OCI-LY1 (cell line): Measurements from ENCODE around the gene GPBAR1.
A peak's percentile ranks its signal among the peaks of the same experiment; 100 is the strongest.

Experiments
- H2AFZ ChIP-seq: fragments of 200-600 bp; sonication (generic), shearing (Covaris generic); 2 replicates; pipeline ENCODE4 v1.6.0; 2014; ENCODE audit warnings: antibody characterized with exemption, mild to moderate bottlenecking, low read length
- H3F3A ChIP-seq: fragments of 200-600 bp; sonication (generic), shearing (Covaris generic); 2 replicates; pipeline ENCODE4 v1.6.0; 2014; ENCODE audit warnings: mild to moderate bottlenecking, antibody characterized with exemption, low read length, moderate library complexity; ENCODE audit not compliant: insufficient read depth
- H3K27ac ChIP-seq: fragments of 200-600 bp; sonication (generic); 2 replicates; pipeline ENCODE4 v1.5.1; 2014; ENCODE audit warnings: low read length, mixed run types, mild to moderate bottlenecking, low read depth; ENCODE audit not compliant: poor library complexity, severe bottlenecking
- H3K27me3 ChIP-seq: fragments of 200-600 bp; sonication (generic); 2 replicates; pipeline ENCODE4 v1.6.0; 2014; ENCODE audit warnings: antibody characterized with exemption, mild to moderate bottlenecking, low read length, moderate library complexity; ENCODE audit not compliant: insufficient read depth
- H3K36me3 ChIP-seq: fragments of 200-600 bp; sonication (generic); 2 replicates; pipeline ENCODE4 v1.6.1; 2014; ENCODE audit warnings: mild to moderate bottlenecking, antibody characterized with exemption, low read length, moderate library complexity, mixed read lengths; ENCODE audit not compliant: insufficient read depth
- H3K4me1 ChIP-seq: fragments of 200-600 bp; sonication (generic); 2 replicates; pipeline ENCODE4 v1.5.1; 2014; ENCODE audit warnings: mild to moderate bottlenecking, low read length, moderate library complexity; ENCODE audit not compliant: insufficient read depth, severe bottlenecking
- H3K4me2 ChIP-seq: fragments of 200-600 bp; sonication (generic), shearing (Covaris generic); 2 replicates; pipeline ENCODE4 v1.6.1; 2014; ENCODE audit warnings: low read length
- H3K4me3 ChIP-seq: fragments of 200-600 bp; sonication (generic); 2 replicates; pipeline ENCODE4 v1.5.1; 2014; ENCODE audit warnings: low read length, low read depth, mild to moderate bottlenecking, mixed read lengths; ENCODE audit not compliant: poor library complexity, severe bottlenecking
- H3K79me2 ChIP-seq: fragments of 200-600 bp; shearing (Covaris generic); 2 replicates; pipeline ENCODE4 v1.6.1; 2016; ENCODE audit warnings: mixed run types, low read length, mixed read lengths; ENCODE audit not compliant: insufficient read depth
- H3K9ac ChIP-seq: fragments of 200-600 bp; sonication (generic), shearing (Covaris generic); 2 replicates; pipeline ENCODE4 v1.6.1; 2014; ENCODE audit warnings: mild to moderate bottlenecking, low read length, mixed read lengths
- H3K9me2 ChIP-seq: fragments of 200-600 bp; sonication (generic), shearing (Covaris generic); 2 replicates; pipeline ENCODE4 v1.6.1; 2014; ENCODE audit warnings: low read depth, mild to moderate bottlenecking, low read length, mixed read lengths
- H3K9me3 ChIP-seq: fragments of 200-600 bp; shearing (Covaris generic); 2 replicates; pipeline ENCODE4 v1.6.1; 2014; ENCODE audit warnings: low read length, mixed read lengths
- H4K20me1 ChIP-seq: fragments of 200-600 bp; sonication (generic), shearing (Covaris generic); 2 replicates; pipeline ENCODE4 v1.6.0; 2016; ENCODE audit warnings: mild to moderate bottlenecking, low read length; ENCODE audit not compliant: insufficient read depth
- CTCF ChIP-seq: fragments of 200-600 bp; sonication (generic), shearing (Covaris generic); IDR thresholded peaks from 2 replicates; pipeline ENCODE4 v1.5.1; 2017; ENCODE audit warnings: mild to moderate bottlenecking, antibody characterized with exemption, low read length, moderate library complexity, mixed read lengths
- EZH2 ChIP-seq: fragments of 200-600 bp; sonication (generic), shearing (Covaris generic); IDR thresholded peaks from 2 replicates; pipeline ENCODE4 v1.8.0; 2017; ENCODE audit warnings: borderline replicate concordance, mixed run types, mild to moderate bottlenecking, antibody characterized with exemption, low read length, moderate library complexity, mixed read lengths

GPBAR1 gene

GRCh38 chr2:218257390-218257981 is 3.3 kb upstream of the GPBAR1 start:
- H3K4me2 ChIP-seq = no peak overlapping the region
- H3K9me2 ChIP-seq = no peaks in the 10 kb centered on the region

GRCh38 chr2:218259099-218259961 is 1.5 kb upstream of the GPBAR1 start:
- no peaks in the 10 kb centered on the region for H3K27me3 ChIP-seq
- H3F3A ChIP-seq = peaks cover 8% of the 10 kb centered on the region
- peaks cover 20% of the 10 kb centered on the region for H3K36me3 ChIP-seq
- no peak overlapping the region for H2AFZ ChIP-seq
- H3K27ac ChIP-seq = no peak overlapping the region
- H3K9ac ChIP-seq = no peak overlapping the region
- H3K4me2 ChIP-seq = no peak overlapping the region
- H3K4me1 ChIP-seq = peaks cover 4% of the 10 kb centered on the region
- H3K9me2 ChIP-seq = no peaks in the 10 kb centered on the region
- H3K9me3 ChIP-seq = no peaks in the 10 kb centered on the region
- TF ChIP-seq EZH2 (no peak), CTCF (no peak)
- H3K79me2 ChIP-seq = no peaks in the 10 kb centered on the region
- H4K20me1 ChIP-seq = no peaks in the 10 kb centered on the region
- H3K4me3 ChIP-seq = no peak overlapping the region

More at GRCh38 chr2:218257390-218257981, 3.3 kb upstream of the GPBAR1 start:
- peaks cover 4% of the 10 kb centered on the region for H3K4me1 ChIP-seq
- no peak overlapping the region for H3K9ac ChIP-seq
- TF ChIP-seq EZH2 (no peak), CTCF (peak; percentile 72)
- H3K36me3 ChIP-seq = peaks cover 37% of the 10 kb centered on the region
- H3K27ac ChIP-seq = peak overlapping the region; percentile 58
- H3K9me3 ChIP-seq = no peaks in the 10 kb centered on the region
- H4K20me1 ChIP-seq = no peaks in the 10 kb centered on the region
- H3K79me2 ChIP-seq = no peaks in the 10 kb centered on the region
- no peaks in the 10 kb centered on the region for H3K27me3 ChIP-seq
- no peak overlapping the region for H2AFZ ChIP-seq
- peaks cover 17% of the 10 kb centered on the region for H3F3A ChIP-seq
- no peak overlapping the region for H3K4me3 ChIP-seq

- Histone ChIP-seq H3K9me3 (no peaks in the 10 kb centered on the region), H3K27me3 (no peaks in the 10 kb centered on the region), H3K9ac (no peak overlapping the region), H3K4me3 (no peak overlapping the region), H3K79me2 (no peaks in the 10 kb centered on the region), H3F3A (peaks cover 5% of the 10 kb centered on the region), H3K27ac (no peak overlapping the region), H4K20me1 (no peaks in the 10 kb centered on the region), H2AFZ (no peak overlapping the region), H3K4me1 (peaks cover 4% of the 10 kb centered on the region), H3K36me3 (peaks cover 20% of the 10 kb centered on the region), H3K4me2 (no peak overlapping the region), H3K9me2 (no peaks in the 10 kb centered on the region)
- TF ChIP-seq EZH2 = no peak
- no peak for TF ChIP-seq CTCF
These were observed 649 bp upstream of the GPBAR1 start for GRCh38 chr2:218260166-218260565.
